LNCAP (cell line): ENCODE results near the gene GAST.

ENCODE experiments used
- CTCF ChIP-seq: fragments of 450-650 bp; IDR thresholded peaks from 2 replicates; pipeline ENCODE4 v1.5.1; 2017; ENCODE audit warnings: mild to moderate bottlenecking

Gene GAST

GRCh38 chr17:41688641-41689496, 23.3 kb upstream of the GAST start, which contains the start of gene EIF1:
Gene EIF1, plus strand, starts transcription at chr17:41688885. Its CDS starts 154 bp downstream, at chr17:41689039.
- no peak for TF ChIP-seq CTCF

DNA sequence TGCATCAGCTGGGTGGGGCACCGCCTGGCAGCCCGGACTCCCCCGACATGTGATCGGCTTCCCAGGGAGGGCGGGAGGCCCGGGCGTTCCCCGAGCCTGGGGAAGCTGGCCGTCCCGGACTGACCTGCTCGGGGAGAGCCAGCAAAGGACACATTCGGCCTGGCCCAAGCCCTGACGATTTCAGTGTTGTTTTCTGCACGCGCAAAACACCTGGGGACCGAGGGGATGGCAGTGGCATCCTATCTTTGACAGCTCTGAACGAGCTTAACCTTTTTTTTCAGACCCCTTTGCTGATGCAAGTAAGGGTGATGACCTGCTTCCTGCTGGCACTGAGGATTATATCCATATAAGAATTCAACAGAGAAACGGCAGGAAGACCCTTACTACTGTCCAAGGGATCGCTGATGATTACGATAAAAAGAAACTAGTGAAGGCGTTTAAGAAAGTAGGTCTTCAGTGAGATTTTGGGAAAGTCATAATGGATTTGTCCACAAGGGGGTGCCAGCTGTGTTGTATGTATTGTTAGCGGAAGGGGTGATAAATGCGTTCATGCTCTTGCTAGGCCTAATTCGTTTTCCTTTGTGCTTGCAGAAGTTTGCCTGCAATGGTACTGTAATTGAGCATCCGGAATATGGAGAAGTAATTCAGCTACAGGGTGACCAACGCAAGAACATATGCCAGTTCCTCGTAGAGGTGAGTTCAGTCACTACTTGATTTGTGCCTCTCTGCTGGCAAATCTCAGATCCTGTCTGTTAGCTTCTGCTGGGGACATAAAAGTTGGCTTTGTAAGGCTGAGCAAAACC, 22.4 kb upstream of the GAST start:
- peak; percentile 77 for TF ChIP-seq CTCF

DNA sequence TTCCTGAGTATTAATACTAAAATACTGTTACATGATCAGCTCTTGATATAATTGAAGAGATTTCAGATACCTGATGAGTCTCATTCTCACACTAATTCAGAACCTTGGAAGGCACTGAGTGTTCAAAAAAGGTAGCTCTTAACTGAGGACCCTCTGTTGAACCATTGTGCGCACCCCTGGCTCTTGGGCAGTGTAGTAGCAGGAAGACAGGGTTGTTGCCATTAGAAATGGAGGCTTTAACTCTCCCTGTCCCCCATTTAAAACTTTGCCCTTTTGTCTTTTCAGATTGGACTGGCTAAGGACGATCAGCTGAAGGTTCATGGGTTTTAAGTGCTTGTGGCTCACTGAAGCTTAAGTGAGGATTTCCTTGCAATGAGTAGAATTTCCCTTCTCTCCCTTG, 21.6 kb upstream of the GAST start:
- no peak for TF ChIP-seq CTCF

- no peak for TF ChIP-seq CTCF
Measured at GRCh38 chr17:41691031-41691777, 20.9 kb upstream of the GAST start.

DNA sequence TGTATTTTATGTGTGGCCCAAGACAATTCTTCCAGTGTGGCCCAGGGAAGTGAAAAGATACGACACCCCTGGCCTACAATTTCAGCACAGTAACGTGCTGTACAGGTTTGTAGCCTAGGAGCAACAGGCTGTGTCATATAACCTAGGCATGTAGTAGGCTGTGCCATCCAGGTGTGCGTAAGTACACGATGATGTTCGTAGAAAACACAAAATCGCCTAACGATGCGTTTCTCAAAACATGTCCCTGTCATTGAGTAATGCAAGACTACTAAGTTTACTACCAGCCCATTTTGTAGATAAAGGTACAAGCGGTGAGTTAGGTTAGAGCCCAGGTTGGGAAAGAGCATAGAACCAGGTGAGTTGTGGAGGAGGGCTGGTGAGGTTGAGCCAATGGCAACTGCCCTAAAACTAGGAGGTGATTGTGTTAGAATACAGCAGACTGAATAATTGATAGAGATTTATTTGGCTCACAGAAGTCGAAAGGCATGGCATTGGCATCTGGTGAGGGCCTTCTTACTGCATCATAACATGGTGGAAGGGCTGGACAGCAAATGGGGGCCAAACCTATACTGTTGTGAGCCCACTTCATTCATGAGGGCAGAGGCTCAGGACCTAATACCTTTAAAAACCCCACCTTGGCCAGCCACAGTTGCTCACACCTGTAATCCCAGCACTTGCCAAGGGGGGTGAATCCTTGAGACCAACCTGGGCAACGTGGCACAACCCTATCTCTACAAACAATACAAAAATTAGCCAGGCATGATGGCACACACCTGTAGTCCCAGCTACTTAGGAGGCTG, 19.2 kb upstream of the GAST start:
- no peak for TF ChIP-seq CTCF

GRCh38 chr17:41695134-41695661, 16.9 kb upstream of the GAST start:
- TF ChIP-seq CTCF, result no peak
